ENCODE measurements around the gene PCCA. TPM values are rescaled to one million over a fixed set of nuclear protein-coding genes. Genes with fewer than 3 reads are reported as not detected.
A peak's percentile ranks its signal among the peaks of the same experiment; 100 is the strongest.

Gene PCCA
- total and polyA plus RNA-seq, 8 donors = 26.8 to 48.9 (median 37.6) TPM

- no peak overlapping the region for H3K27ac ChIP-seq
- no peak overlapping the region for H3K4me3 ChIP-seq
- no peak for TF ChIP-seq CTCF (IDR thresholded peaks at IDR 0.05)
- no peak for DNase-seq
- intact Hi-C loops (cut with DNase I) = no loop called here
- no peak for ATAC-seq
- H3K27me3 ChIP-seq = no peaks in the 10 kb centered on the region
- no peaks in the 10 kb centered on the region for H3K36me3 ChIP-seq
- H3K9me3 ChIP-seq = no peaks in the 10 kb centered on the region
- H3K4me1 ChIP-seq = peaks cover 0 to 5% of the 10 kb centered on the region in 2 donors
Observed at GRCh38 chr13:100545684-100546061, 456.8 kb downstream of the PCCA start.

- H3K4me1 ChIP-seq = peaks cover 0 to 5% of the 10 kb centered on the region in 2 donors
- H3K27ac ChIP-seq = no peak overlapping the region
- no peak for ATAC-seq
- no peaks in the 10 kb centered on the region for H3K36me3 ChIP-seq
- no peaks in the 10 kb centered on the region for H3K9me3 ChIP-seq
- H3K27me3 ChIP-seq = no peaks in the 10 kb centered on the region
- DNase-seq = peak in 1 of 4 donors; percentile 64
- intact Hi-C loops (cut with DNase I) = no loop called here
- TF ChIP-seq CTCF (IDR thresholded peaks at IDR 0.05) = no peak
- no peak overlapping the region for H3K4me3 ChIP-seq
Observed at GRCh38 chr13:100546713-100547405, 458.0 kb downstream of the PCCA start.

GRCh38 chr13:100547791-100548201, 458.9 kb downstream of the PCCA start:
- peaks cover 0 to 2% of the 10 kb centered on the region in 2 donors for H3K4me1 ChIP-seq
- TF ChIP-seq CTCF (IDR thresholded peaks at IDR 0.05) = no peak
- intact Hi-C loops (cut with DNase I) = no loop called here
- no peak overlapping the region for H3K4me3 ChIP-seq
- ATAC-seq = no peak
- H3K36me3 ChIP-seq = no peaks in the 10 kb centered on the region
- peak in 1 of 4 donors; percentile 37 for DNase-seq
- no peaks in the 10 kb centered on the region for H3K9me3 ChIP-seq
- H3K27me3 ChIP-seq = no peaks in the 10 kb centered on the region
- H3K27ac ChIP-seq = peak overlapping the region in 1 of 2 donors; percentile 26

GRCh38 chr13:100549316-100549715, 460.4 kb downstream of the PCCA start:
- intact Hi-C loops (cut with DNase I) = no loop called here
- H3K27ac ChIP-seq = no peak overlapping the region
- H3K27me3 ChIP-seq = no peaks in the 10 kb centered on the region
- no peaks in the 10 kb centered on the region for H3K4me1 ChIP-seq
- no peaks in the 10 kb centered on the region for H3K9me3 ChIP-seq
- ATAC-seq (no peak), DNase-seq (peak in 1 of 4 donors; percentile 8)
- no peak overlapping the region for H3K4me3 ChIP-seq
- H3K36me3 ChIP-seq = no peaks in the 10 kb centered on the region
- TF ChIP-seq CTCF (IDR thresholded peaks at IDR 0.05) = no peak

- H3K4me1 ChIP-seq = no peaks in the 10 kb centered on the region
- no peak for DNase-seq
- intact Hi-C loops (cut with DNase I) = no loop called here
- no peak overlapping the region for H3K27ac ChIP-seq
- ATAC-seq = no peak
- H3K36me3 ChIP-seq = no peaks in the 10 kb centered on the region
- H3K9me3 ChIP-seq = no peaks in the 10 kb centered on the region
- TF ChIP-seq CTCF (IDR thresholded peaks at IDR 0.05) = no peak
- no peaks in the 10 kb centered on the region for H3K27me3 ChIP-seq
- H3K4me3 ChIP-seq = no peak overlapping the region
Observed at GRCh38 chr13:100552755-100553154, 463.9 kb downstream of the PCCA start.
